GM12878 (cell line): ENCODE measurements around the gene ZNF260. TPM values are rescaled to one million over a fixed set of nuclear protein-coding genes. Genes with fewer than 3 reads are reported as not detected.
A peak's percentile ranks its signal among the peaks of the same experiment; 100 is the strongest.

Source experiments
- BMI1 ChIP-seq: fragments of 450-650 bp; IDR thresholded peaks from 2 replicates; pipeline ENCODE4 v1.6.1; 2016; ENCODE audit warnings: mild to moderate bottlenecking, moderate library complexity, borderline replicate concordance
- POU2F2 ChIP-seq: IDR thresholded peaks from 3 replicates; pipeline ENCODE4 v1.6.1; 2011; ENCODE audit warnings: low read depth, mild to moderate bottlenecking, low read length, borderline replicate concordance
- SUZ12 ChIP-seq: fragments of 200-600 bp; sonication (generic); IDR thresholded peaks from one replicate; pipeline ENCODE4 v1.6.1; 2018; ENCODE audit warnings: antibody characterized with exemption, mild to moderate bottlenecking; ENCODE audit not compliant: unreplicated experiment
- YY1 ChIP-seq: IDR thresholded peaks from 2 replicates; pipeline ENCODE4 v1.6.1; 2011; ENCODE audit warnings: low read depth, mild to moderate bottlenecking, low read length
- polyA plus RNA-seq, 11 experiments: library from polyadenylated mRNA; depleted of rRNA in 4 of 11; unstranded in 6 of 11; stranded (reverse) in 5 of 11; fragments of >200 nt; fragmentation: Nextera tagmentation in 4 of 11; fragmentation: Illumina TruSeq in 1 of 11; extraction: Ambion mirVana in 4 of 11; extraction: Trizol in 1 of 11; gene quantifications; 1 replicate in 1 of 11; 2 replicates in 10 of 11; pipeline versions ENCODE4 v1.2.1 to v1.2.3, GENCODE V29; 2011 to 2016; ENCODE audit warnings: inconsistent platforms in 2 of 11, missing spikeins in 2 of 11, low read depth in 1 of 11
- total RNA-seq, 4 experiments: library from RNA; depleted of rRNA in 3 of 4; stranded (reverse); fragments of >200 nt in 3 of 4; fragmentation: Illumina TruSeq in 1 of 4; extraction: Trizol in 1 of 4; gene quantifications; 2 replicates each; pipeline versions ENCODE4 v1.2.1 to v1.2.3, GENCODE V29; 2013 to 2021
- TF ChIP-seq, protein P1 (sequence below): fragments of 450-650 bp; IDR thresholded peaks from 2 replicates; pipeline ENCODE4 v1.6.1; 2016; ENCODE audit warnings: mild to moderate bottlenecking
- TF ChIP-seq, protein P2 (sequence below): IDR thresholded peaks from 2 replicates; pipeline ENCODE4 v1.6.1; 2011; ENCODE audit warnings: low read depth, mild to moderate bottlenecking, low read length, moderate library complexity, borderline replicate concordance; ENCODE audit errors: extremely low read depth
- TF ChIP-seq, protein P3 (sequence below): fragments of 450-650 bp; conservative IDR thresholded peaks from 2 replicates; pipeline ENCODE4 v1.6.1; 2017; ENCODE audit warnings: mild to moderate bottlenecking, moderate library complexity
- TF ChIP-seq, protein P4 (sequence below): fragments of 450-650 bp; formaldehyde crosslinking; IDR thresholded peaks from 2 replicates; pipeline ENCODE4 v1.5.0; 2022; ENCODE audit warnings: mild to moderate bottlenecking, missing genetic modification characterization
- TF ChIP-seq, protein P5 (sequence below): fragments of 450-650 bp; IDR thresholded peaks from 2 replicates; pipeline ENCODE4 v1.6.1; 2017; ENCODE audit warnings: mild to moderate bottlenecking, moderate library complexity

Gene ZNF260
- total and polyA plus RNA-seq, 10 of the 15 experiments (the other 5 are each of a cell fraction or from before 2014, with no cell fraction given): 1.9 to 9.7 (median 7.1) TPM

DNA sequence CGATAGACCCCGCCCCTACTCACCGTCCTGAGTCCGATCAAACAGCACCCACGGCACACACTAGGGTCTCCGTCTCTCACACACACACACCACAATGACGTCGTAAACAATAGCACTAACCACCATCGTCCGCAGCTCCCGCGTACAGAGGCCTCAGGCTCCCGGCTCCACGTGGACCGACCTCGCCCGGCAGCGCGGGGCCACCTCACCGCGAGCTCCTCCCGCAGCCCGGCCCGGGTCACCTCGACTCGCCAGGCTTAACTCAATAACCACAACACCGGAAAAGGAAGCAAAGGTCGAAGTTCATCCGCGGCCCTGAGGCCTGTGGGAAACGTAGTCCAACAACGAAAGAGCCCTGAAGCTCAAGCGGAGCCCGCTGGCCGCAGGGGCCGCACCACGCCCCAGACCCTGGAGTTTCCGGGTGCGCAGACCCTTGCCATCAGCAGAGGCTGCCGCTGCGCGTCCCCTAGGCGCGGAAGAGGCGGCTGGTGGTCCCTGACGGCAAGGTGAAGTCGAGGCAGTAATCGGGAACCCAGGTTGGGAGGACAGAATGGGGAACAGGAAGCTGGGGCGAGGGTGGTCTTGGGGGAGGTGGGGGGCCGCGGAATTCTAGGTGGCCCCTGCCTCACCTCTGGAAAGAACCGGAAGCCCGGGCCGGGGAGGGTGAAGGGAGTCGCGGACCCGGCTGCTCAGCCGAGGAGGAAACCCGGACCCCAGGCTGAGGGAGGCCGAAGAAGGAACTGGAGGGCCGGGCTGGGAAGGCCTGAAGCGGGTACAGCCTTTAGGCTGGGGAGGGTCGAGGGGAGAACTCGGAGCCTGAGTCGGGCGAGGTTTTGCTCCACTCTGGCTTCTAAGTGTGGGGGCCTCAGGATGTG, 45.2 kb upstream of the ZNF260 start, which contains the start of gene ZNF529 (continued):
- TF ChIP-seq, protein P1, sequence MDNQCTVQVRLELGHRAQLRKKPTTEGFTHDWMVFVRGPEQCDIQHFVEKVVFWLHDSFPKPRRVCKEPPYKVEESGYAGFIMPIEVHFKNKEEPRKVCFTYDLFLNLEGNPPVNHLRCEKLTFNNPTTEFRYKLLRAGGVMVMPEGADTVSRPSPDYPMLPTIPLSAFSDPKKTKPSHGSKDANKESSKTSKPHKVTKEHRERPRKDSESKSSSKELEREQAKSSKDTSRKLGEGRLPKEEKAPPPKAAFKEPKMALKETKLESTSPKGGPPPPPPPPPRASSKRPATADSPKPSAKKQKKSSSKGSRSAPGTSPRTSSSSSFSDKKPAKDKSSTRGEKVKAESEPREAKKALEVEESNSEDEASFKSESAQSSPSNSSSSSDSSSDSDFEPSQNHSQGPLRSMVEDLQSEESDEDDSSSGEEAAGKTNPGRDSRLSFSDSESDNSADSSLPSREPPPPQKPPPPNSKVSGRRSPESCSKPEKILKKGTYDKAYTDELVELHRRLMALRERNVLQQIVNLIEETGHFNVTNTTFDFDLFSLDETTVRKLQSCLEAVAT: peak; percentile 81
- TF ChIP-seq POU2F2 (peak; percentile 61; the same call in 2 of the 3 replicates), BMI1 (no peak), SUZ12 (no peak), YY1 (0 out of 2 replicates have a peak, but pooled peaks have one; percentile 60)
- TF ChIP-seq, protein P2, sequence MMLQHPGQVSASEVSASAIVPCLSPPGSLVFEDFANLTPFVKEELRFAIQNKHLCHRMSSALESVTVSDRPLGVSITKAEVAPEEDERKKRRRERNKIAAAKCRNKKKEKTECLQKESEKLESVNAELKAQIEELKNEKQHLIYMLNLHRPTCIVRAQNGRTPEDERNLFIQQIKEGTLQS: no peak
- TF ChIP-seq, protein P3, sequence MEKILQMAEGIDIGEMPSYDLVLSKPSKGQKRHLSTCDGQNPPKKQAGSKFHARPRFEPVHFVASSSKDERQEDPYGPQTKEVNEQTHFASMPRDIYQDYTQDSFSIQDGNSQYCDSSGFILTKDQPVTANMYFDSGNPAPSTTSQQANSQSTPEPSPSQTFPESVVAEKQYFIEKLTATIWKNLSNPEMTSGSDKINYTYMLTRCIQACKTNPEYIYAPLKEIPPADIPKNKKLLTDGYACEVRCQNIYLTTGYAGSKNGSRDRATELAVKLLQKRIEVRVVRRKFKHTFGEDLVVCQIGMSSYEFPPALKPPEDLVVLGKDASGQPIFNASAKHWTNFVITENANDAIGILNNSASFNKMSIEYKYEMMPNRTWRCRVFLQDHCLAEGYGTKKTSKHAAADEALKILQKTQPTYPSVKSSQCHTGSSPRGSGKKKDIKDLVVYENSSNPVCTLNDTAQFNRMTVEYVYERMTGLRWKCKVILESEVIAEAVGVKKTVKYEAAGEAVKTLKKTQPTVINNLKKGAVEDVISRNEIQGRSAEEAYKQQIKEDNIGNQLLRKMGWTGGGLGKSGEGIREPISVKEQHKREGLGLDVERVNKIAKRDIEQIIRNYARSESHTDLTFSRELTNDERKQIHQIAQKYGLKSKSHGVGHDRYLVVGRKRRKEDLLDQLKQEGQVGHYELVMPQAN: peak; percentile 94
- TF ChIP-seq, protein P4, sequence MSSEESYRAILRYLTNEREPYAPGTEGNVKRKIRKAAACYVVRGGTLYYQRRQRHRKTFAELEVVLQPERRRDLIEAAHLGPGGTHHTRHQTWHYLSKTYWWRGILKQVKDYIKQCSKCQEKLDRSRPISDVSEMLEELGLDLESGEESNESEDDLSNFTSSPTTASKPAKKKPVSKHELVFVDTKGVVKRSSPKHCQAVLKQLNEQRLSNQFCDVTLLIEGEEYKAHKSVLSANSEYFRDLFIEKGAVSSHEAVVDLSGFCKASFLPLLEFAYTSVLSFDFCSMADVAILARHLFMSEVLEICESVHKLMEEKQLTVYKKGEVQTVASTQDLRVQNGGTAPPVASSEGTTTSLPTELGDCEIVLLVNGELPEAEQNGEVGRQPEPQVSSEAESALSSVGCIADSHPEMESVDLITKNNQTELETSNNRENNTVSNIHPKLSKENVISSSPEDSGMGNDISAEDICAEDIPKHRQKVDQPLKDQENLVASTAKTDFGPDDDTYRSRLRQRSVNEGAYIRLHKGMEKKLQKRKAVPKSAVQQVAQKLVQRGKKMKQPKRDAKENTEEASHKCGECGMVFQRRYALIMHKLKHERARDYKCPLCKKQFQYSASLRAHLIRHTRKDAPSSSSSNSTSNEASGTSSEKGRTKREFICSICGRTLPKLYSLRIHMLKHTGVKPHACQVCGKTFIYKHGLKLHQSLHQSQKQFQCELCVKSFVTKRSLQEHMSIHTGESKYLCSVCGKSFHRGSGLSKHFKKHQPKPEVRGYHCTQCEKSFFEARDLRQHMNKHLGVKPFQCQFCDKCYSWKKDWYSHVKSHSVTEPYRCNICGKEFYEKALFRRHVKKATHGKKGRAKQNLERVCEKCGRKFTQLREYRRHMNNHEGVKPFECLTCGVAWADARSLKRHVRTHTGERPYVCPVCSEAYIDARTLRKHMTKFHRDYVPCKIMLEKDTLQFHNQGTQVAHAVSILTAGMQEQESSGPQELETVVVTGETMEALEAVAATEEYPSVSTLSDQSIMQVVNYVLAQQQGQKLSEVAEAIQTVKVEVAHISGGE (CRISPR knock-in tag): no peak
- TF ChIP-seq, protein P5, sequence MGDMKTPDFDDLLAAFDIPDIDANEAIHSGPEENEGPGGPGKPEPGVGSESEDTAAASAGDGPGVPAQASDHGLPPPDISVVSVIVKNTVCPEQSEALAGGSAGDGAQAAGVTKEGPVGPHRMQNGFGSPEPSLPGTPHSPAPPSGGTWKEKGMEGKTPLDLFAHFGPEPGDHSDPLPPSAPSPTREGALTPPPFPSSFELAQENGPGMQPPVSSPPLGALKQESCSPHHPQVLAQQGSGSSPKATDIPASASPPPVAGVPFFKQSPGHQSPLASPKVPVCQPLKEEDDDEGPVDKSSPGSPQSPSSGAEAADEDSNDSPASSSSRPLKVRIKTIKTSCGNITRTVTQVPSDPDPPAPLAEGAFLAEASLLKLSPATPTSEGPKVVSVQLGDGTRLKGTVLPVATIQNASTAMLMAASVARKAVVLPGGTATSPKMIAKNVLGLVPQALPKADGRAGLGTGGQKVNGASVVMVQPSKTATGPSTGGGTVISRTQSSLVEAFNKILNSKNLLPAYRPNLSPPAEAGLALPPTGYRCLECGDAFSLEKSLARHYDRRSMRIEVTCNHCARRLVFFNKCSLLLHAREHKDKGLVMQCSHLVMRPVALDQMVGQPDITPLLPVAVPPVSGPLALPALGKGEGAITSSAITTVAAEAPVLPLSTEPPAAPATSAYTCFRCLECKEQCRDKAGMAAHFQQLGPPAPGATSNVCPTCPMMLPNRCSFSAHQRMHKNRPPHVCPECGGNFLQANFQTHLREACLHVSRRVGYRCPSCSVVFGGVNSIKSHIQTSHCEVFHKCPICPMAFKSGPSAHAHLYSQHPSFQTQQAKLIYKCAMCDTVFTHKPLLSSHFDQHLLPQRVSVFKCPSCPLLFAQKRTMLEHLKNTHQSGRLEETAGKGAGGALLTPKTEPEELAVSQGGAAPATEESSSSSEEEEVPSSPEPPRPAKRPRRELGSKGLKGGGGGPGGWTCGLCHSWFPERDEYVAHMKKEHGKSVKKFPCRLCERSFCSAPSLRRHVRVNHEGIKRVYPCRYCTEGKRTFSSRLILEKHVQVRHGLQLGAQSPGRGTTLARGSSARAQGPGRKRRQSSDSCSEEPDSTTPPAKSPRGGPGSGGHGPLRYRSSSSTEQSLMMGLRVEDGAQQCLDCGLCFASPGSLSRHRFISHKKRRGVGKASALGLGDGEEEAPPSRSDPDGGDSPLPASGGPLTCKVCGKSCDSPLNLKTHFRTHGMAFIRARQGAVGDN: peak; percentile 75
